Measurements from ENCODE around the gene SCYGR2. TPM values are rescaled to one million over a fixed set of nuclear protein-coding genes. Genes with fewer than 3 reads are reported as not detected.

The SCYGR2 gene
- total and polyA plus RNA-seq, 5 experiments from 2014 or later: not detected

DNA sequence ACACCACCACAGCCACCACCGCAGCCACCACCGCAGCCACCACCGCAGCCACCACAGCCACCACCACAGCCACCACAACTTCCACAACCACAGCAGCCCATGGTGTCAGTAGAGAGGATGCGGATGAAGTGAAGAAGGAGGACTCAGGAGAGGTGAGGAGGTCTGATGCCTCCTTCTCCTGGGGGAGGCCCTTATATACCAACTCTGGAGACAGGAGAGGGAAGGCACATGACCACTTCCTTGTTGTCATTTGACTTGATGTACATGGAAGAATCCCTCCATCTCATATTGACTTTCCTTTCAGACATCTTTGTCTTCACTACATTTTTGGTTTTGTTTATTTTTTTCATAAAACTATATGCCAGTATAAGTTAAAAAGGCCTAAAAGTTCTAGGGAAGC is 16.0 kb downstream of the SCYGR2 start, which contains the start of gene SCYGR3:
Gene SCYGR3 (minus strand): TSS at position 101 of the 400 bp plus-strand sequence. CDS start 0 bp downstream, at position 101.
- POLR2A ChIA-PET: no interaction called here
- no peak within 1 kb of the TSS for H3K4me3 Mint-ChIP-seq
- peaks cover 15 to 41% (median 29%) of the 10 kb centered on the region in 5 donors for H3K27me3 Mint-ChIP-seq
- DNase-seq: no peak
- no peaks in the 10 kb centered on the region for H3K9me3 Mint-ChIP-seq
- no peak for ATAC-seq
- no peaks in the 10 kb centered on the region for H3K36me3 Mint-ChIP-seq
- H3K27ac Mint-ChIP-seq: peak within 1 kb of the TSS in 1 of 10 donors; percentile 2
- peaks cover 0 to 3% (median 0%) of the 10 kb centered on the region in 4 donors for H3K4me1 Mint-ChIP-seq

DNA sequence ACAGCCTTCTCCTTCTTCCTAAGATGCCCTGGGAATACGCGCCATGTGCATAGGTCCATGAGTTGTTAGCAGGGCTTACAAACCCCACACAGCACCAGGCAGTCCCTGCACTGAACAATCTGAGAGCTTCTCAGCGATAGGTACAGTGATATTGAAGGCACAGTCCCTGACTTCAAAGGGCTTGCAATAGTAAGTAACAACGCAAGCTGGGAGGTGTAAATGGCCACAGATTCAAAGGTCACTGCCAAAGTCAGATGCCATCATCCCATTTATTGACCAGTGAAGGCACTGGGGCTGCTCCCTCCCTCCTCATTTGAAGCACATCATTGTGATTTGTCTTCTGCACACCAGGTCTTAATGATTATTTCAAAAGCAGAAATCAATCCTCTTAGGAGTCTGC is 16.5 kb downstream of the SCYGR2 start:
- peaks cover 13 to 39% (median 26%) of the 10 kb centered on the region in 5 donors for H3K27me3 Mint-ChIP-seq
- no peaks in the 10 kb centered on the region for H3K36me3 Mint-ChIP-seq
- no peak for ATAC-seq
- POLR2A ChIA-PET: no interaction called here
- no peak overlapping the region for H3K4me3 Mint-ChIP-seq
- no peak for DNase-seq
- H3K9me3 Mint-ChIP-seq: peaks cover 0 to under 1% (median 0%) of the 10 kb centered on the region in 9 donors
- H3K27ac Mint-ChIP-seq: no peak overlapping the region
- H3K4me1 Mint-ChIP-seq: peaks cover 0 to 1% (median 0%) of the 10 kb centered on the region in 4 donors

DNA sequence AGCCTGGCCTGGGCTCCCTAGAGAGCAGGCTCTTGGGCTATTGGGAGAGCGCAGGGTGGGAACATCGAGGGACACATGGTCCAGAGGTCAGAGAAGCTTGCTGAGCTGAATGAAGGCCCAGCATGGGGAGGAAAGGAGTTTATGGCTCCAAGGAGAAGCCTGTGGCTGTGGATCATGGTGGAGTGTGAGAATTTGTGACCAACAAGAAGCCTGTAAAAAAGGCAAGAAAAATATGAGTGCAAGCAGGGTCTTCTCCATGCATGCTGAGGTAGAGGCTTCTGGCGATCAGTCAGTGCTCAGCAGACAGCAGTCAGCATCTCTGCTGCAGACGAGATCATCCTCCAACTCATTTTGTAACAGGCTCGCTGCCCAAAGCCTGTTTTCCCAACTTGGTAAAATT is 17.2 kb downstream of the SCYGR2 start:
- Mint-ChIP-seq H3K4me1 (no peaks in the 10 kb centered on the region), H3K36me3 (no peaks in the 10 kb centered on the region), H3K4me3 (no peak overlapping the region), H3K9me3 (peaks cover 0 to 2% (median 0%) of the 10 kb centered on the region in 9 donors), H3K27me3 (peaks cover 14 to 37% (median 23%) of the 10 kb centered on the region in 5 donors), H3K27ac (peak overlapping the region in 1 of 10 donors; percentile 2)
- DNase-seq (no peak), ATAC-seq (no peak)
- POLR2A ChIA-PET: no interaction called here

DNA sequence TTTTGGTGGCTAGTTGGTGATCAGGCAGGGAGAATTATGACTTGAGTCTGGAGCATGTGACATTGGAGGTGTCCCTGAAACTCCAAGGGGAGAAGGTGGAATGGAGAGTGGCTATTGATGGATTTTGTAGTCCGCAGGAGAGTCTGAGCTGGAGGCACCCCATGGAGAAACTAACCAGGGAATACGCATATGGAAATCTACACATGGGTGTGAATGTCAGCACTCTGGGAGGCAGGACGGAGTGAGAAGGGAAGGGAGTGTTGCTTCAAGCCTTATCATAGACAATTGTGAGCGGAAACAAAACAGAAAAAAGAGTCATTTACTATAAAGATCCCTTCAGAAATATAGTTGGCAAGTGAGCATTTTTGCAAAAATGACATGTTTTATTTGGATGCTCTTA is 17.9 kb downstream of the SCYGR2 start:
- H3K36me3 Mint-ChIP-seq: no peaks in the 10 kb centered on the region
- H3K27ac Mint-ChIP-seq: peak overlapping the region in 1 of 10 donors; percentile 13
- DNase-seq (no peak), ATAC-seq (no peak)
- POLR2A ChIA-PET: no interaction called here
- H3K27me3 Mint-ChIP-seq: peaks cover 13 to 34% (median 23%) of the 10 kb centered on the region in 5 donors
- no peaks in the 10 kb centered on the region for H3K4me1 Mint-ChIP-seq
- H3K9me3 Mint-ChIP-seq: peaks cover 0 to 2% (median 0%) of the 10 kb centered on the region in 9 donors
- H3K4me3 Mint-ChIP-seq: no peak overlapping the region

DNA sequence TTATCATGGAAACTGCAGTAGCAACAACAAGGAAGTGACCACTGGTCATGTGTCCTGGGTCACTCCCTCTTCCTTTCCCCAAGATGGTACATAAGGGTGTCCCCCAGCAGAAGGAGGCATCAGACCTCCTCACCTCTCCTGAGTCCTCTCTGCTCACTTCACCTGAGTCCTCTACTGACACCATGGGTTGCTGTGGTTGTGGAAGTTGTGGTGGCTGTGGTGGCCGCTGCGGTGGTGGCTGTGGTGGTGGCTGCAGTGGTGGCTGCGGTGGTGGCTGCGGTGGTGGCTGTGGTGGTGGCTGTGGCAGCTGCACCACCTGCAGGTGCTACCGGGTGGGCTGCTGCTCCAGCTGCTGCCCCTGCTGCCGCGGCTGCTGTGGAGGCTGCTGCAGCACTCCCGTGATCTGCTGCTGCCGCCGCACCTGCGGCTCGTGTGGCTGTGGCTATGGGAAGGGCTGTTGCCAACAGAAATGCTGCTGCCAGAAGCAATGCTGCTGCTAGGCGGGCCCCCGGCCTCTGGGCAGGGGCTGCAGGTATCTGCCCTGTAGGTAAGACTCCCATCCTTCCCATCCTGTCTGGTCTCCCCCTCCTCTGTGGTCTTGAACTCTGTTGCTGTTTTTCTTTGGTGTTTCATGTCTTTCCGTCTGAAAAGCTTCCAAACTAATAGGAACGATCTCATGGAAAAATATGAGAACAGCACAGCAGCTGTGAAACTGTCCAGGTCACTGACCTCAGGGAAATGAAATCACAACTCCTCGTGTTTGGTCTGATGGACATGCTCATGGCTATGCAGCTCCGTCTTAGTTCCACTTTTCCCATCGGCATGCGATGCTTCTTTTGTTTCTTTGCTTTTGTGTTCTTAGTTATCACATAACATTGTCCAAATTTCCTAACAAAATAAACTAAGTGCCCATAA is 18.9 kb downstream of the SCYGR2 start, which contains the start of gene SCYGR4:
Gene SCYGR4 (plus strand): TSS at position 183 of the 915 bp plus-strand sequence. CDS start 0 bp downstream, at position 183.
- peaks cover 7 to 24% (median 15%) of the 10 kb centered on the region in 5 donors for H3K27me3 Mint-ChIP-seq
- no peak for ATAC-seq

DNA sequence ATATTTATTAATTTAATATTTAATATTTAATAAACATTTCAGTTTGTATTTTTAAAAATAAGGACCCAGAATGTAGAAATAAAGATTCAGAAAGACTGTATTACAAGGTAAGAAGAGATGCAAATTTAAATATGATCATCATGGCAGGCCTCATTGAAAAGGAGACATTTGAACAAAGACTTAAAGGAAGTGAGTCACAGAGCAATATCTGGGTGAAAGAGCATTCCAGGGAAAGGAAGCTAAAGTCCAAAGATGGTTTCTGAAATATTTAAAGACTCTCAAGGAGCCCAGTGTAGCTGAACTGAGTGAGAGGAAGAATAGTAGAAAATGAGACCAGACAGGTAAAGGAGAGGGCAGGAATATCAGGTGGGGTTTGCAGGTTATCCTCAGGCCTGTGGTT is 24.5 kb downstream of the SCYGR2 start:
- POLR2A ChIA-PET: no interaction called here
- Mint-ChIP-seq H3K4me3 (no peak overlapping the region), H3K4me1 (no peaks in the 10 kb centered on the region), H3K9me3 (peaks cover 0 to 4% (median 0%) of the 10 kb centered on the region in 9 donors), H3K36me3 (no peaks in the 10 kb centered on the region), H3K27ac (no peak overlapping the region), H3K27me3 (peaks cover 0 to 8% (median 3%) of the 10 kb centered on the region in 5 donors)
- DNase-seq: no peak
- ATAC-seq: no peak

More for the DNA sequence above, 18.9 kb downstream of the SCYGR2 start, which contains the start of gene SCYGR4:
- H3K36me3 Mint-ChIP-seq: no peaks in the 10 kb centered on the region
- peak within 1 kb of the TSS in 1 of 10 donors; percentile 13 for H3K27ac Mint-ChIP-seq
- no peak for DNase-seq
- no peaks in the 10 kb centered on the region for H3K4me1 Mint-ChIP-seq
- POLR2A ChIA-PET: no interaction called here
- no peak within 1 kb of the TSS for H3K4me3 Mint-ChIP-seq
- H3K9me3 Mint-ChIP-seq: peaks cover 0 to 2% (median 0%) of the 10 kb centered on the region in 9 donors

DNA sequence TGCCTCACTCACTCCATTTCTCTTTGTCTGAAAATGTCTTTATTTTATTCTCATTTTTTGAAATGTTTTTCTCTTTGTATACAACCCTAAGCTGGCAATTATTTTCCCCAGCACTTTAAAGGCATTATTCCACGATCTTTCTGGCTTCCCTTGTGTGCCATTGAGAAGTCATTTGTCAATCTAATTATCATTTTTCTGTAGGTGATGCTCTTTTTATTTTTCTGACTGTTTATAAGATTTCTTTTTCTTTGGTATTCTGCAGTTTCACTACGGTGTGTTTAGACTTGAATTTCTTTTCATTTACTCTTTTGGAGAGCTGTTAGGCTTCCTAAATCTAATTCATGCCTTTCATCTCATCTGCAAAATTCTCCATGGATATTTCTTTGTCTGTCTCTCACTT is 26.7 kb downstream of the SCYGR2 start:
- H3K27ac Mint-ChIP-seq: peak overlapping the region in 1 of 10 donors; percentile 7
- POLR2A ChIA-PET: no interaction called here
- DNase-seq (no peak), ATAC-seq (no peak)
- H3K36me3 Mint-ChIP-seq: no peaks in the 10 kb centered on the region
- H3K9me3 Mint-ChIP-seq: peaks cover 0 to 2% (median 0%) of the 10 kb centered on the region in 9 donors
- H3K4me1 Mint-ChIP-seq: no peaks in the 10 kb centered on the region
- peaks cover under 1 to 12% (median 3%) of the 10 kb centered on the region in 5 donors for H3K27me3 Mint-ChIP-seq
- H3K4me3 Mint-ChIP-seq: no peak overlapping the region

DNA sequence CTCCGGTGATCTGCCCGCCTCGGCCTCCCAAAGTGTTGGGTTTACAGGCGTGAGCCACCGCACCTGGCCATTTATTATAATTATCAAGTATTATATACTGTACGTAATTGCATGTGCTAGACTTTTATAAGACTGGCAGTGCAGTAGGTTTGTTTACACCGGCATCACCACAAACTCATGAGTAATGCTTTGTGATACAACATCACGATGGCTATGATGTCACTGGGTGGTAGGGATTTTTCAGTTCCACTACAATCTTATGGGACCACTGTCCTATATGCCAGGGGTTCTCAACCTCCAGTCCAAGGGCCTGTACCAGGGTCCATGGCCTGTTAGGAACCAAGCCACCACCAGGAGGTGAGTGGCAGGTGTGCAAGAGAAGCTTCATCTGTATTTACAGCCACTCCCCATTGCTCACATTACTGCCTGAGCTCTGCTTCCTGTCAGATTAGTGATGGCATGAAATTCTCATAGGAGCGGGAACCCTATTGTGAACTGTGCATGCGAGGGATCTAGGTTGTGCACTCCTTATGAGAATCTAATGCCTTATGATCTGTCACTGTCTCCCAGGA is 28.0 kb downstream of the SCYGR2 start:
- no peak overlapping the region for H3K27ac Mint-ChIP-seq
- POLR2A ChIA-PET: no interaction called here
- peaks cover 7 to 13% (median 12%) of the 10 kb centered on the region in 5 donors for H3K27me3 Mint-ChIP-seq
- ATAC-seq: no peak
- H3K4me3 Mint-ChIP-seq: no peak overlapping the region
- H3K36me3 Mint-ChIP-seq: no peaks in the 10 kb centered on the region
- peaks cover 0 to 2% (median 0%) of the 10 kb centered on the region in 9 donors for H3K9me3 Mint-ChIP-seq
- no peak for DNase-seq
- no peaks in the 10 kb centered on the region for H3K4me1 Mint-ChIP-seq

DNA sequence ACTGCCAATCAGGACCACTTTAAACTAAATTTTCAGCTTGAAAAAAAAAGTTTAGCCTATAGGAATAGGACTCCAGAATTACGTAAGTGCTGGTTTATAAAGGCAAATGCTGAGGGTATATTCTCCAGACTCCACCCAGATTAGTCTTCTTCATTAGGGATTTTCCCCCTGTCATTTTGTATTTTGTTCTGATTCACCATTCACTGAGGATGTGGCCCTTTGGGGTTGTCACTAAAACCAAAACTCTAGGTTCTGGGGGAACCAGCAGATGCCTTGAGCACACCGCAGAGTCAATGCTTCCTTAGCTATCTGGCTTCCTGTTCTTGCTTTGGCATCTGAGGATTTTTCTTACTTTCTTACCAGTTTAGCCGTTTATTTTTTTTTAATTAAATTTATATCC is 29.1 kb downstream of the SCYGR2 start:
- DNase-seq (no peak), ATAC-seq (no peak)
- Mint-ChIP-seq H3K27me3 (peaks cover 7 to 14% (median 12%) of the 10 kb centered on the region in 5 donors), H3K4me3 (no peak overlapping the region), H3K9me3 (peaks cover 0 to 2% (median 0%) of the 10 kb centered on the region in 9 donors), H3K36me3 (no peaks in the 10 kb centered on the region), H3K27ac (no peak overlapping the region), H3K4me1 (no peaks in the 10 kb centered on the region)
- POLR2A ChIA-PET: no interaction called here

DNA sequence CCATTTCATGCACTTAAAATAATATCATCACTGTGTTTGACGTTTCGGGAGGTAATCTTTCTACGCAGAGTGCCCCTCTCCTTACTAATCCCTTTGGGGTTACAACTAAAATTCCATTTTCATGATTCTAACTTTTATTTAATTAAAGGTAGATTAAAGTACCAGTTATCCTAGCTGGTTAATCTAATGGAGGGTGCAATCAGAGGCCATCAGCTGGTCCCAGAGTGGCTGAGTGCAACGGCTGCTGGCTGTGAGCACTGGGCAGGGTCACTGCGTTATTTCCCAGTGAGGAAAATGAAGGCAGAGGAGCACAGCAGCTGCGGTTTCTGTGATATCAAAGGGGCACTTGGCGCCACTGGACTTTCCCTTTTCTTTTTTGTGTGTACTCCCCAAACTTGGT is 30.7 kb downstream of the SCYGR2 start:
- no peak overlapping the region for H3K4me3 Mint-ChIP-seq
- H3K9me3 Mint-ChIP-seq: no peaks in the 10 kb centered on the region
- ATAC-seq: no peak
- DNase-seq: no peak
- POLR2A ChIA-PET: no interaction called here
- no peak overlapping the region for H3K27ac Mint-ChIP-seq
- no peaks in the 10 kb centered on the region for H3K36me3 Mint-ChIP-seq
- peaks cover 7 to 14% (median 9%) of the 10 kb centered on the region in 5 donors for H3K27me3 Mint-ChIP-seq
- no peaks in the 10 kb centered on the region for H3K4me1 Mint-ChIP-seq

DNA sequence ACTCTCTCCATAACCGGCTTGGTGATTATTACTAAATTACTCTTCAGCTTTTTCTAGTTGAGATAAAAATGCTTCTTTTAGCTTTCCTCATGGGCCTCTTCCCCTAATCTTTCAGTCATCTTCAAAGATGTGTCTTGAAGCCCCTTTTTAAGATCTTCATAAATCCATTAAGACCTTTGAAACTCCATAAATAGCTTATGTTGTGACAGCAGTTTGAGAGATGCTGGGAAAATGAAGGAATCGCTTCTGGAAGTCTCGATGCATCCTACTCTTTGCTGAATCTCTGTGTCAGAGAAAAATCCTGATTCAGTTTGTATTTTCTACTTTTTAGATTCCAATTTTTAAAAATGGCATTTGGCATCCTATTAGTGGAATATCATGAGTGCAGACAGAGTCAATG is 31.6 kb downstream of the SCYGR2 start:
- Mint-ChIP-seq H3K9me3 (no peaks in the 10 kb centered on the region), H3K27ac (no peak overlapping the region), H3K27me3 (peaks cover 7 to 14% (median 9%) of the 10 kb centered on the region in 5 donors), H3K36me3 (no peaks in the 10 kb centered on the region), H3K4me3 (no peak overlapping the region), H3K4me1 (no peaks in the 10 kb centered on the region)
- ATAC-seq (no peak), DNase-seq (no peak)
- POLR2A ChIA-PET: no interaction called here

DNA sequence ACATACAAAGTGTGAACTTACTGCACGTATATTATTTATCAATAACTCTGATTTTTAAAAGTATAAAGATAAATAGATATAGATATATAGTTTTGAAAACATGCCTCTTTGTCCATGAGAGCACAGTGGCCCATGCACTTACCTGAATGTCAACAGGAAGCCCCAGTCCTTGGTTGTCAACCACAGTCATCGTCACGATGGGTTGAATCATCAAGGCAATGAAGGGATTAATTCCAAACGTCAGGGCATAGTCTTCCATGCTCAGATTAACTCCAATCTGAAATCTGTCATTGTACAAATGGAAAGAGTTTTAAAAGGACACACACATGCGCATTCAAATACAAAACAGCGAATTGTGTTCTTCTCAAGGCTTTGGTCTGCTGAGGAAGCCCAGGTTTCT is 34.1 kb downstream of the SCYGR2 start:
- Mint-ChIP-seq H3K36me3 (no peaks in the 10 kb centered on the region), H3K27ac (no peak overlapping the region), H3K4me3 (no peak overlapping the region), H3K27me3 (peaks cover 5 to 14% (median 7%) of the 10 kb centered on the region in 5 donors), H3K9me3 (no peaks in the 10 kb centered on the region), H3K4me1 (no peaks in the 10 kb centered on the region)
- POLR2A ChIA-PET: no interaction called here
- ATAC-seq (no peak), DNase-seq (no peak)

DNA sequence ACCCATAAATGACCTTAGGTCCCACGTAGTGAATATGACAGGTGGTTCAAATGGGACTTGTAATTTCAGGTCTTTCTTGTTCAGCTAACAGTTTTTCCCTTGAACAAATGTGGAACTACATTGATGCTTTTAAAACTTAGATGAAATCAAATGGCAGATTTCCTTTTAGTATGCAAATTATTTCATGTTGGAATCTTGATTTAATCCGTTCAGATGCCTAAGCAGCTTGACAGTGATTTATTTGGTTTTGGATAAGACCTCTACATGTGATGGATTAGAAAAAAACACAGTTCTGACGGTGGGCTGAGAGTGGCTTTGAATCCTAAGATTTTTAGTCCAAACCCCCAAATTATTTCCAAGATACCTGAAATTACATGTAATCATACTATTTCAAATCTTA is 35.5 kb downstream of the SCYGR2 start:
- H3K4me3 Mint-ChIP-seq: no peak overlapping the region
- POLR2A ChIA-PET: no interaction called here
- H3K36me3 Mint-ChIP-seq: no peaks in the 10 kb centered on the region

More for the DNA sequence above, 35.5 kb downstream of the SCYGR2 start:
- Mint-ChIP-seq H3K9me3 (no peaks in the 10 kb centered on the region), H3K27ac (no peak overlapping the region), H3K4me1 (no peaks in the 10 kb centered on the region), H3K27me3 (peaks cover 4 to 14% (median 5%) of the 10 kb centered on the region in 5 donors)
- no peak for DNase-seq
- no peak for ATAC-seq

Data from naive thymus-derived CD8-positive, alpha-beta T cell (primary cell).